WI38 (cell line): ENCODE data around the gene CCR4.

ENCODE experiments used
- H3K4me3 ChIP-seq: 2 replicates; pipeline ENCODE4 v1.5.1; 2011; ENCODE audit warnings: low read depth, mild to moderate bottlenecking, control low read depth, low read length
- TF ChIP-seq, protein P1 (sequence below): IDR thresholded peaks from 2 replicates; pipeline ENCODE4 v1.5.1; 2012; ENCODE audit warnings: low read depth, mild to moderate bottlenecking, control low read depth, low read length

Gene CCR4

DNA sequence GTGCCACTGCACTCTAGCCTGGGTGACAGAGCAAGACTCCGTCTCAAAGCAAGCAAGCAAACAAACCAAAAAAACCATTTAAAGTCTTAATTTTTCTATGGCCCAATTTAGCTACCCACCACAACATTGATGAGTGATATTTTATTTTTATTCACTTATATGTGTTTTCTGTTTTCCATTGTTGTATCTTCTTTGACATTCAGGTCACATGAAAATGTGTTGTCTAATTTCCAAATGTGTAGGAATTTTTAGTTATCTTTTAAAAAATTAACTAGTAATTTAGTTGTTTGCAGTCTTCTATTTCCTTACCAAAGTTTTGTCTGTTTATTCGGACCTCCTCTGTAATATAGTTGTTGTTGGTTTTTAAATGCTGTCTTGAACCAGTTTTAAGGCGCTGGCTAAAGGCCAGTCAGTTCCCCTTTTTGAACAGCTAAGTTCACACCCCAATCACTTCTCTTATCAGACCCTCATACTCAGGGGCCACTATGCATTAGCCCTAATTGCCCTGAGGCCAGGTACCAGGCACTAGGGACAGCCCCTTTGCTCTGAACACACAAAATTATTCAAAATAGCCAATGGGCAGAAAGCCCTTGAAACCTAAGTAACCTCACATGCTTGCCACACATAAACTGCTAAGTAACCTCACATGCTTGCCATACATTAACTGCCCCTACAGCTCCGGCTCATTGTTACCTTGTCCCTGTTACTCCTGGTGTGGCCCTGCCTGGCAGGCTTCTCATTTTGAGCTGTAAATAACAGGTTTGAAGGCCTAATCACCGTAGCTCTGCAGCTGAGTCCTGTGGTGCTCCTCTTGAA, 4.3 kb upstream of the CCR4 start:
- no peak overlapping the region for H3K4me3 ChIP-seq
- TF ChIP-seq, protein P1, sequence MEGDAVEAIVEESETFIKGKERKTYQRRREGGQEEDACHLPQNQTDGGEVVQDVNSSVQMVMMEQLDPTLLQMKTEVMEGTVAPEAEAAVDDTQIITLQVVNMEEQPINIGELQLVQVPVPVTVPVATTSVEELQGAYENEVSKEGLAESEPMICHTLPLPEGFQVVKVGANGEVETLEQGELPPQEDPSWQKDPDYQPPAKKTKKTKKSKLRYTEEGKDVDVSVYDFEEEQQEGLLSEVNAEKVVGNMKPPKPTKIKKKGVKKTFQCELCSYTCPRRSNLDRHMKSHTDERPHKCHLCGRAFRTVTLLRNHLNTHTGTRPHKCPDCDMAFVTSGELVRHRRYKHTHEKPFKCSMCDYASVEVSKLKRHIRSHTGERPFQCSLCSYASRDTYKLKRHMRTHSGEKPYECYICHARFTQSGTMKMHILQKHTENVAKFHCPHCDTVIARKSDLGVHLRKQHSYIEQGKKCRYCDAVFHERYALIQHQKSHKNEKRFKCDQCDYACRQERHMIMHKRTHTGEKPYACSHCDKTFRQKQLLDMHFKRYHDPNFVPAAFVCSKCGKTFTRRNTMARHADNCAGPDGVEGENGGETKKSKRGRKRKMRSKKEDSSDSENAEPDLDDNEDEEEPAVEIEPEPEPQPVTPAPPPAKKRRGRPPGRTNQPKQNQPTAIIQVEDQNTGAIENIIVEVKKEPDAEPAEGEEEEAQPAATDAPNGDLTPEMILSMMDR, result no peak

DNA sequence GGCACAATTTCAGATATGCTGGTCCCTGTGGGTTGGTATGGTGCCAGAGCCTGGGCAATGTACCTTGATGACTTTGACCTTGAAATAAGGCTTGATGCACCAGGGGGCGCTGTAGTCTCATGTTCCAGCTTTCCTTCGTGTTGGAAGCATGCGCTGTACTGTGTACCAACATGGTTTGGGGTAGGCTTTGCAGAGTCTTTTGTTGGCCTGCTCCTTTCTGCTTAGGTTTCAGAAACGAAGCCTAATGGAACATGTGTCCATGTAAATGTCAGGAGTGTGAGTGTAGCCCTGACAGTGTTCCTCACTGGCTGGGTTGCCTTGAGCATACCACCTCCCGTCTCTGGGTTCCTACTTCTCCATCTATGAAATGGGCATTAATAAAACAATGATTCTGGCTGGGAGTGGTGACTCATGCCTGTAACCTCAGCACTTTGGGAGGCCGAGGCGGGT, 3.6 kb upstream of the CCR4 start:
- H3K4me3 ChIP-seq, result no peak overlapping the region
- TF ChIP-seq, protein P1, result peak; percentile 77

DNA sequence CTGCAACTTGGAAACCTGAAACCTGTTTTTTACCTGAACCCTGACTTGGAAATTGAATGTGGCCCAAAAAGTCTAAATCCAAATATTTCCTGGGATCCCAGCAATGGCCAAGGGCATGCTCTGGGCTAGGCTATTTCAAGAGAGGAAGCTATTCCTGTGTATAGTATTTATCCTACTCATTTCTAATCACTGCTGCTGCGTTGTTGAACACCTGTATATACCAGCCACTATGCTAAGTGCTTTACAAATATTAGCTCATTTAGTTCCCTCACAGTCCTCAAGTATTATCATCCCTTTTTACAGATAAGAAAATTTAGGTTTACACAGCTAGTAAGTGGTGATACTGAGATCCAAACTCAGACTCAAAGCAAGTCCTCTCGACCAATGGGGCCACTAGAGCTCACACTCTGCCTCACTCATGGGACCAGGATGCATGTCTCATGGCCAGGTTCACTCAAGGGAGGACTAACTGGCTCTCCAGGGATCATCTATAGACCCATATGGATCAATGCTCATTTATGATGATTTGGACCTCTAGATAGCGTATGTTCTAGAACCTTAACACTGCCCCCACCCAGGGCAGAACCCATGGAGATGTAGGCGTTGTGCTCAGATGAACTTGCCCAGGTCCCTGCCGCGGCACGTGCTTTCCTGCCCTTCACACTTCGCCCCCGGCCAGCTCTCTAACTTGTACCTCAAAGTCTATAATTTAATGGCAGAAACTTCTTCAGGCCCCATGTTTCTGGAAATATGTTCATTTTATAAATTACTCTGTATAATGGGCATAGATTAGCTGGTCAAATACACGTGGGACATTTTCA, 2.6 kb upstream of the CCR4 start:
- TF ChIP-seq, protein P1, result no peak
- no peak overlapping the region for H3K4me3 ChIP-seq

DNA sequence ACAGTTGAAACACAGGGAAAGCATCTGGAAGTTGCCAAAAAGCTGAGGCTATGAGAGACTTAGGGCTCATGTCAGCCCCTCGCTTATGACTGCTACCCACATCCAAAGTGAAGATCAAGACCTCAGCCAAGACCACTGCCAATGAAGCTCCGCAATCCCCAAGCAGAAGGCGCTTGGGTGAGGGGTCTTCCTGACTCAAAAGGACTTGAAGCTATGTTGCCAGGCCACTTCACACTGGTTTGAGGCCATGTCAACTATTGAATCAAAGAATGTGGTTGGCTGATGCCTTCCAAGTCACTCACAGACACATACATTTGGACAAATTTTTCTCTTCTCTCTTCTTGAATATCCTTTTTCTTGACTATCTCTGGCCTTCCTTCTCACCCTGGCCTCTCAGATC, 928 bp upstream of the CCR4 start:
- TF ChIP-seq, protein P1, result no peak

DNA sequence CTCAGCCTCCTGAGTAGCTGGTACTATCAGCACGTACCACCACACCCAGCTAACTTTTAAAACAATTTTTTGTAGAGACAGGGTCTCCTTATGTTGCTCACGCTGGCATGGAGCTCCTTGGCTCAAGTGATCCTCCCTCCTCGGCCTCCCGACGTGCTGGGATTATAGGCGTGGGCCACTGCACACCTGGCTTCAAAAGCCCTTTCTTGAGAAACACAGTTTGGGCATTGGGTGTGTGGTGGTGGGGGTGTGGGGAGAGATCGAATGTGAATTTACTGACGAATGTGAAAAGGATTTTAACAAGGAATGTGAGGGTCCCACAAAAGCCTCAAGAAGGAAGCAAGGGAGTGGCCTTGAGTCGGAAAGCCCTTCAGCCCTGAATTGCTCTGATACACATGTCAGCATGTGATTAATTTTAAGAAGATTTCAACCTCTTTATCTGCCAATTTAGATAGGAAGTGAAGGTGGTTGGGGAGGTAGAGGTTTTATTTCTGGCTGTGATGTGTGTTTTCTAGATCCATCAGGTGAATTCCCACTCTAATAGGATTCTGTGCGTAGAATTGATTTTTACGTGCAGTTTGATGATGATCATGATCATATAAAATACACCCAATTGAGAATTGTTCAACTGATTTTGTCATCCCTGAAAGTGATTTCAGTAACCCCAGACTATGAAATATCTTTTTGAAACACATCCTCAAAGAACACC, 1.1 kb downstream of the CCR4 start:
- no peak overlapping the region for H3K4me3 ChIP-seq
- TF ChIP-seq, protein P1, result no peak

More for the DNA sequence above, 928 bp upstream of the CCR4 start:
- no peak overlapping the region for H3K4me3 ChIP-seq

DNA sequence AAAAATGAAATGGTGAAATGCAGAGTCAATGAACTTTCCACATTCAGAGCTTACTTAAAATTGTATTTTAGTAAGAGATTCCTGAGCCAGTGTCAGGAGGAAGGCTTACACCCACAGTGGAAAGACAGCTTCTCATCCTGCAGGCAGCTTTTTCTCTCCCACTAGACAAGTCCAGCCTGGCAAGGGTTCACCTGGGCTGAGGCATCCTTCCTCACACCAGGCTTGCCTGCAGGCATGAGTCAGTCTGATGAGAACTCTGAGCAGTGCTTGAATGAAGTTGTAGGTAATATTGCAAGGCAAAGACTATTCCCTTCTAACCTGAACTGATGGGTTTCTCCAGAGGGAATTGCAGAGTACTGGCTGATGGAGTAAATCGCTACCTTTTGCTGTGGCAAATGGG, 3.1 kb downstream of the CCR4 start:
- no peak overlapping the region for H3K4me3 ChIP-seq
- TF ChIP-seq, protein P1, result no peak
